SK-N-SH (cell line): Measurements from ENCODE around the gene GATD1.

ENCODE experiments used
- CTCF ChIP-seq: fragments of 200-600 bp; sonication (generic); IDR thresholded peaks from 2 replicates; pipeline ENCODE4 v1.6.1; 2017; ENCODE audit warnings: antibody characterized with exemption, mild to moderate bottlenecking, moderate library complexity
- EP300 ChIP-seq, 2 experiments: IDR thresholded peaks; 2 replicates each; pipeline versions ENCODE4 v1.4.0 to v1.6.1; 2012; ENCODE audit warnings: borderline replicate concordance in 1 of 2, low read depth in 1 of 2, low read length in 1 of 2
- MEF2A ChIP-seq: IDR thresholded peaks from 2 replicates; pipeline ENCODE4 v1.4.0; 2012; ENCODE audit warnings: low read depth, borderline replicate concordance
- POLR2AphosphoS5 ChIP-seq: IDR thresholded peaks from 2 replicates; pipeline ENCODE4 v1.6.1; 2012; ENCODE audit warnings: low read depth, low read length
- SIN3A ChIP-seq: IDR thresholded peaks from 2 replicates; pipeline ENCODE4 v1.6.1; 2012; ENCODE audit warnings: low read depth, mild to moderate bottlenecking, low read length, moderate library complexity, borderline replicate concordance
- SMC3 ChIP-seq: IDR thresholded peaks from 2 replicates; pipeline ENCODE4 v1.6.1; 2012; ENCODE audit warnings: low read depth, low read length, improper control_type of control experiment

GRCh38 chr11:824292-824880 is 47.1 kb upstream of the GATD1 start:
- TF ChIP-seq EP300 (IDR thresholded peaks at IDR 0.05; ENCODE audit: borderline replicate concordance in 1 of 2, low read depth in 1 of 2, low read length in 1 of 2): no peak
- TF ChIP-seq CTCF: no peak
- no peak for TF ChIP-seq POLR2AphosphoS5
- no peak for TF ChIP-seq SIN3A
- no peak for TF ChIP-seq SMC3
- no peak for TF ChIP-seq MEF2A
